Stimulated activated naive B cell treated with anti-CD40 and anti-IgM and Interleukin-4, amounts not matched to agents 10 μg/mL and 1 μg/mL and 100 μg/mL, for 72 hours (primary cell): ENCODE measurements around the gene CD99L2.
"Not testable (repeated sequence)": the region's sequence is repeated elsewhere in the genome, so short reads cannot be mapped to it uniquely, and the experiment has no call there.

Source experiments
- ATAC-seq, 2 donors: fragments of 150-1000 bp; cut with Tn5 transposase; replicated peaks; 2 replicates each; pipeline ENCODE4 v1.10.0; 2021; ENCODE audit warnings: moderate library complexity in 1 of 2
- DNase-seq: peaks from one replicate; pipeline ENCODE4 v3.0.0; 2021
- H3K27ac Mint-ChIP-seq: one replicate; pipeline ENCODE4 v1.8.0; 2022; ENCODE audit warnings: mild to moderate bottlenecking, mixed read lengths
- H3K27me3 Mint-ChIP-seq, 2 donors: one replicate each; pipeline ENCODE4 v1.8.0; 2022; ENCODE audit warnings: mixed read lengths in 2 of 2
- H3K36me3 Mint-ChIP-seq, 2 donors: one replicate each; pipeline ENCODE4 v1.8.0; 2022; ENCODE audit warnings: mixed read lengths in 2 of 2, mild to moderate bottlenecking in 1 of 2
- H3K4me1 Mint-ChIP-seq, 2 donors: one replicate each; pipeline ENCODE4 v1.8.0; 2022; ENCODE audit warnings: mixed read lengths in 2 of 2, mild to moderate bottlenecking in 1 of 2
- H3K4me3 Mint-ChIP-seq, 2 donors: one replicate each; pipeline ENCODE4 v1.8.0; 2022; ENCODE audit warnings: mild to moderate bottlenecking in 2 of 2, mixed read lengths in 2 of 2, moderate library complexity in 1 of 2
- H3K9me3 Mint-ChIP-seq, 2 donors: one replicate each; pipeline ENCODE4 v1.8.0; 2022; ENCODE audit warnings: mixed read lengths in 2 of 2, mild to moderate bottlenecking in 1 of 2

The CD99L2 gene

DNA sequence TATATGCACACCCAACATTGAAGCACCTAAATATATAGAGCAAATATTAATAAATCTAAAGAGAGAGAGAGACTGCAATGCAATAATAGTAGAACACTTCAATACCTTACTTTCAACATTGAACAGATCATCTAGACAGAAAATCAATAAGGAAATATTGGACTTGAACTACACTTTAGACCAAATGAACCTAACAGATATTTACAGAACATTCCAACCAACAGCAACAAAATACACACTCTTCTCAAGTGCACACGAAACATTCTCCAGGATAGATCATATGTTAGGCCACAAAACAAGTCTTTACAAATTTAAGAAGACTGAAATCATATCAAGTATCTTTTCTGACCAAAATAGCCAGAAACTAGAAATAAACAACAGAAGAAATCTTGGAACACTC, 66.6 kb downstream of the CD99L2 start:
- no peak for DNase-seq
- Mint-ChIP-seq H3K4me3 (no peak overlapping the region), H3K27me3 (no peaks in the 10 kb centered on the region), H3K36me3 (peaks cover 11 to 22% of the 10 kb centered on the region in 2 donors), H3K9me3 (peaks cover 5 to 9% of the 10 kb centered on the region in 2 donors), H3K27ac (no peak overlapping the region), H3K4me1 (no peaks in the 10 kb centered on the region)
- ATAC-seq = no peak

- DNase-seq (no peak), ATAC-seq (no peak)
- H3K4me1 Mint-ChIP-seq = peaks cover under 1 to 5% of the 10 kb centered on the region in 2 donors
- no peaks in the 10 kb centered on the region for H3K27me3 Mint-ChIP-seq
- H3K4me3 Mint-ChIP-seq = no peak overlapping the region
- peaks cover 17 to 28% of the 10 kb centered on the region in 2 donors for H3K36me3 Mint-ChIP-seq
- peaks cover 7 to 8% of the 10 kb centered on the region in 2 donors for H3K9me3 Mint-ChIP-seq
- no peak overlapping the region for H3K27ac Mint-ChIP-seq
These were observed 69.7 kb downstream of the CD99L2 start for GRCh38 chrX:150828785-150829184.

DNA sequence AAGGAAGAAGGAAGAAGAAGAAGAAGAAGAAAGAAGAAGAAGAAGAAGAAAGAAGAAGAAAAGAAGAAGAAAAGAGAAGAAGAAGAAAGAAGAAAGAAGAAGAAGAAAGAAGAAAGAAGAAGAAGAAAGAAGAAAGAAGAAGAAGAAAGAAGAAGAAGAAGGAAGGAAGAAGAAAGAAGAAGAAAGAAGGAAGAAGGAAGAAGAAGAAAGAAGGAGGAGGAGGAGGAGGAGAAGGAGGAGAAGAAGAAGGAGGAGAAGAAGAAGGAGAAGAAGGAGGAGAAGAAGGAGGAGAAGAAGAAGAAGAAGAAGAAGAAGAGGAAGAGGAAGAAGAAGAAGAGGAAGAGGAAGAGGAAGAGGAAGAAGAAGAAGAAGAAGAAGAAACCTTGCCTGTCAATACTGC, 74.1 kb downstream of the CD99L2 start:
- not testable (repeated sequence) for H3K4me1 Mint-ChIP-seq, H3K27ac Mint-ChIP-seq, ATAC-seq, H3K4me3 Mint-ChIP-seq, DNase-seq, H3K27me3 Mint-ChIP-seq
- Mint-ChIP-seq H3K36me3 (peaks cover 26 to 40% of the 10 kb centered on the region in 2 donors), H3K9me3 (peaks cover 10 to 14% of the 10 kb centered on the region in 2 donors)

- peak overlapping the region in 1 of 2 donors; percentile 15 for H3K4me3 Mint-ChIP-seq
- not testable (repeated sequence) for H3K4me1 Mint-ChIP-seq, ATAC-seq, H3K27ac Mint-ChIP-seq, DNase-seq, H3K27me3 Mint-ChIP-seq
- peaks cover 24 to 40% of the 10 kb centered on the region in 2 donors for H3K36me3 Mint-ChIP-seq
- H3K9me3 Mint-ChIP-seq = peaks cover 12 to 14% of the 10 kb centered on the region in 2 donors
These were observed 74.6 kb downstream of the CD99L2 start for GRCh38 chrX:150823826-150824225.

- Mint-ChIP-seq H3K9me3 (peaks cover 16 to 18% of the 10 kb centered on the region in 2 donors), H3K27me3 (no peaks in the 10 kb centered on the region), H3K27ac (no peak overlapping the region), H3K4me1 (peaks cover 1 to 5% of the 10 kb centered on the region in 2 donors), H3K36me3 (peaks cover 27 to 37% of the 10 kb centered on the region in 2 donors), H3K4me3 (no peak overlapping the region)
- ATAC-seq (no peak), DNase-seq (no peak)
These were observed 76.5 kb downstream of the CD99L2 start for GRCh38 chrX:150821971-150822370.

DNA sequence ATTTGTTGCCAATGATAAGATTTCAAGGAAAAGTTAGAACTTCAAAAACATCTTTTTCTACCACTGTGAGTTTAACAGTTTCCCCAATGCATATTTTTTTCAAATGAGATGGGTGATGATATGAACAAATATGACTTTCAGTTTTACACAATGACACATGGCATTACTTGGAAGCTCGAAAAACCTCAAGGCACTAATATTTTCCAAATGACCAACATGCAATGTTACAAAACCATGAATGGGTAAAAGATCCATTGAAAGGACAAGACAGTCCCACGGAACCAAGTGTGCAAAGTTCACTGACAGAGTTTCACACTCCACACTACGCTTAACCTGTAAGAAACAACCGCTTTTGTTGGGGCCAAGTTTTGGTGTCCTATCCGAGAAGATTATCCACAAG, 84.5 kb downstream of the CD99L2 start:
- no peak overlapping the region for H3K27ac Mint-ChIP-seq
- H3K27me3 Mint-ChIP-seq = no peaks in the 10 kb centered on the region
- peaks cover 3 to 5% of the 10 kb centered on the region in 2 donors for H3K9me3 Mint-ChIP-seq
- peaks cover 13 to 16% of the 10 kb centered on the region in 2 donors for H3K36me3 Mint-ChIP-seq
- H3K4me1 Mint-ChIP-seq = peaks cover 4 to 5% of the 10 kb centered on the region in 2 donors
- DNase-seq (no peak), ATAC-seq (peak; percentile 56 to 62)
- H3K4me3 Mint-ChIP-seq = no peak overlapping the region

DNA sequence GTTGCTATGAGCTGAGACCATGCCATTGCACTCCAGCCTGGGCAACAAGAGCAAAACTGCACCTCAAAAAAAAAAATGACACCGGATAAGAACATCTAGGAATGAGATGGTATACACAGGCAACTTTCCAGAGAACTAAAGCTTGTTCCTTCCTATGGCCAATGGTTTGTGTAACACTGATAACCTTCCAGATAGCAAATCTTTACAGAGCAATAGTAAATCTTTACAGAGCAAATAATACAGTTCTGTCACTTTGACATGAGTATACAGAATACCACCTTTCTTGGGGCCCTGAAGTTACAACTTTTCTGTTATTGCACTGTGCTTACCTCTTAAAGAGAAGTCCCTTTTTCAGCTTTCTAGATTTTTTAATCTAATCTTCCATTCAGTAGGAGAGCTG, 91.6 kb downstream of the CD99L2 start:
- Mint-ChIP-seq H3K4me1 (no peaks in the 10 kb centered on the region), H3K36me3 (peaks cover 5 to 7% of the 10 kb centered on the region in 2 donors), H3K9me3 (peaks cover 0 to 5% of the 10 kb centered on the region in 2 donors), H3K27me3 (no peaks in the 10 kb centered on the region), H3K27ac (no peak overlapping the region), H3K4me3 (no peak overlapping the region)
- no peak for ATAC-seq
- DNase-seq = no peak

GRCh38 chrX:150805736-150806135, 92.7 kb downstream of the CD99L2 start:
- H3K4me1 Mint-ChIP-seq = no peaks in the 10 kb centered on the region
- no peak overlapping the region for H3K4me3 Mint-ChIP-seq
- DNase-seq = no peak
- no peaks in the 10 kb centered on the region for H3K27me3 Mint-ChIP-seq
- peaks cover 5 to 7% of the 10 kb centered on the region in 2 donors for H3K36me3 Mint-ChIP-seq
- no peak overlapping the region for H3K27ac Mint-ChIP-seq
- ATAC-seq = no peak
- peaks cover 0 to 5% of the 10 kb centered on the region in 2 donors for H3K9me3 Mint-ChIP-seq

GRCh38 chrX:150792949-150793527, 105.4 kb downstream of the CD99L2 start:
- Mint-ChIP-seq H3K4me1 (peaks cover 2 to 4% of the 10 kb centered on the region in 2 donors), H3K4me3 (no peak overlapping the region), H3K27me3 (no peaks in the 10 kb centered on the region), H3K36me3 (peaks cover 27 to 50% of the 10 kb centered on the region in 2 donors), H3K27ac (no peak overlapping the region), H3K9me3 (peaks cover 1 to 7% of the 10 kb centered on the region in 2 donors)
- no peak for DNase-seq
- peak; percentile 38 to 42 for ATAC-seq

GRCh38 chrX:150790021-150790420, 108.4 kb downstream of the CD99L2 start:
- no peak overlapping the region for H3K27ac Mint-ChIP-seq
- peaks cover 2 to 4% of the 10 kb centered on the region in 2 donors for H3K4me1 Mint-ChIP-seq
- no peaks in the 10 kb centered on the region for H3K27me3 Mint-ChIP-seq
- ATAC-seq (no peak), DNase-seq (no peak)
- H3K36me3 Mint-ChIP-seq = peaks cover 19 to 41% of the 10 kb centered on the region in 2 donors
- no peaks in the 10 kb centered on the region for H3K9me3 Mint-ChIP-seq
- H3K4me3 Mint-ChIP-seq = no peak overlapping the region

DNA sequence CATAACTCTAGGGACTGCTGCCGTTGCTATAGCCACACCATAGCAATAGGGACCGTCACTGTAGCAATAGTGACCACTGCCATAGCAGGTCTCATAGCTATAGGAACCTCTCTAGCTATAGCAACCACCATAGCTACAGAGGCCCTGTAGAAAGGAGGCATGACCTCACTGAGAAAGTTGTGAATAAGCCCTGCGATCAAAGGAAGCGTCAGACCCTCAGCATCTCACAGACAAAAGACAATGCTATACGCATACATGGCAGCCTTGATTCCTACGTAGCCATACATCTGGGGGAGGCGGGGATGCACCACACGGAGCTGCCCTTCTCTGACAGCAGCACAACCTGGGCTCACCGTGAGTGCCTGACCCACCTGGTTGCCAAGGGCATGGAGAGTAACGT, 116.8 kb downstream of the CD99L2 start:
- ATAC-seq = no peak
- Mint-ChIP-seq H3K27me3 (no peaks in the 10 kb centered on the region), H3K27ac (no peak overlapping the region), H3K4me1 (peaks cover 0 to 10% of the 10 kb centered on the region in 2 donors), H3K36me3 (no peaks in the 10 kb centered on the region), H3K4me3 (no peak overlapping the region), H3K9me3 (no peaks in the 10 kb centered on the region)
- DNase-seq = no peak

GRCh38 chrX:150779385-150779784, 119.1 kb downstream of the CD99L2 start:
- Mint-ChIP-seq H3K9me3 (no peaks in the 10 kb centered on the region), H3K4me3 (no peak overlapping the region), H3K36me3 (no peaks in the 10 kb centered on the region), H3K4me1 (peaks cover 0 to 10% of the 10 kb centered on the region in 2 donors), H3K27me3 (no peaks in the 10 kb centered on the region), H3K27ac (no peak overlapping the region)
- no peak for ATAC-seq
- no peak for DNase-seq

GRCh38 chrX:150777328-150777992, 121.0 kb downstream of the CD99L2 start:
- ATAC-seq = no peak
- H3K9me3 Mint-ChIP-seq = no peaks in the 10 kb centered on the region
- peaks cover 0 to 12% of the 10 kb centered on the region in 2 donors for H3K4me1 Mint-ChIP-seq
- no peak overlapping the region for H3K27ac Mint-ChIP-seq
- H3K4me3 Mint-ChIP-seq = no peak overlapping the region
- no peaks in the 10 kb centered on the region for H3K36me3 Mint-ChIP-seq
- H3K27me3 Mint-ChIP-seq = no peaks in the 10 kb centered on the region
- DNase-seq = no peak

DNA sequence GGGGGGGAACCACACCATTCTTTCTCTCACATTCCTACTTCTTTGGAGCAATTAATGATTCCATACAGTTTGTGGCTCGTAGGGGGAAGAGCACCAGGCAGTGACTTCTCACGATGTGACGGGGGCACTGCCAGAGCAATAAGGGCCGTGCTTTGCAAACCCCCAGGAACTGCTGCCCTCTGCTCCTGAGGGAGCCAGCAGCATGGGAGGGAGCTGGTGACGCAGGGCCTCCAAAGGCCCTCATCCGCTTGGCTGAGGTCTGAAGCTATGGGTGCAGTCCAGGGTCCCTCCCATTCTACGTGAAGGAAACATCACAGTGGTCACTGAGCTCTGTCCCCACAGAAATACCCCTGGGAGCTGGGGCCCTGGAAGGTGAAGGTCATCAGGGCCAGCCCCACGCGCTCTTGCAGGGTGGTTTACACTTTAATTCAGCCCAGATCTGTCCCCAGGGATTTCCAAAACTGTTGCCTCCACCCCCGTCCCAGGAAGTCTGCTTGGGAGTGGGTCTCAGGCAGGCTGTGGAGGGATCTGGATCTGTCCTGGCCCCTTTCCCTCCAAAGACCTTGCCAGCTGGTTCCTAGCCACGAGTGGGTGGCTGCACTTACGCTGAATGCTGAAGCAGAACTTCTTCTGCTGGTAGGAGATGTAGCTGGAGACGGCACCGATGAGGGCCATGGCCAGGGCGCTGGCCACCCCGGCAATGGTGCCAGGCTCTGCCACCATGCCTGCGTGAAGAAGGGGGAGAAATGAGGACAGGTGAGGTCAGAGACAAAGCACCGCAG, 122.7 kb downstream of the CD99L2 start:
- DNase-seq (no peak), ATAC-seq (no peak)
- Mint-ChIP-seq H3K9me3 (no peaks in the 10 kb centered on the region), H3K4me3 (no peak overlapping the region), H3K4me1 (peaks cover 3 to 18% of the 10 kb centered on the region in 2 donors), H3K36me3 (no peaks in the 10 kb centered on the region), H3K27me3 (no peaks in the 10 kb centered on the region), H3K27ac (no peak overlapping the region)
